CD4-positive, alpha-beta T cell treated with Interleukin-6 for 4 hours (primary cell): Measurements from ENCODE around the gene CENPF.
"Not testable (repeated sequence)": the region's sequence is repeated elsewhere in the genome, so short reads cannot be mapped to it uniquely, and the experiment has no call there.

Experiments
- DNase-seq: peaks from one replicate; pipeline ENCODE4 v3.0.0-alpha.2; 2020; ENCODE audit warnings: mixed read lengths

The CENPF gene

DNA sequence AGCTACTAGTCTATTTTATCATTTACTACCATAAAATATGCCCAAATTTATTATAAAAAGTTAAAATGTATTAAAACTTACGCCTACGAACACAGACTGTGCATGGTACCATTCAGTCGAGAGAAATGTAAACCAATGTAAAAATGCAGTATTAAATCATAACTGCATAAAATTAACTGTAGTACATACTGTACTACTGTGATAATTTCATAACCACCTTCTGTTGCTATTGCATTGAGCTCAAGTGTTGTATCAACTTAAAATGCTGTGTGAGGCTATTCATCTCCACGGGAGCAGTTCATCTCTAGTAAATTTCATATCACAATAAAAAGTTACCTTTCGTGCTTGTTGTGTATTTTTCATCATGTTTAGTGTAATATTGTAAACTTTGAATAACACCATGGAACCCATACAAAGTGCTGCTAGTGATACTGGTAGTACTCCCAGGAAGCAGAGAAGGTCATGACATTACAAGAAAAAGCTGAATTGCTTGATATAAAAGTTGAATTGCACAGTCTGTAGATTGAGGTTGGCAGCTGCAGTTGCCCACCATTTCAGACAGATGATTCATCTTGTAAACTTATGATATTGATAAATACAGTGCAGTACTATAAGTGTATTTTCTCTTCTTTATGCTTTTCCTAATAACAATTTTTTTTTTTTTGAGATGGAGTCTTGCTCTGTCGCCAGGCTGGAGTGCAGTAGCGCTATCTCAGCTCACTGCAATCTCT is 19.0 kb upstream of the CENPF start:
- no peak for DNase-seq

DNA sequence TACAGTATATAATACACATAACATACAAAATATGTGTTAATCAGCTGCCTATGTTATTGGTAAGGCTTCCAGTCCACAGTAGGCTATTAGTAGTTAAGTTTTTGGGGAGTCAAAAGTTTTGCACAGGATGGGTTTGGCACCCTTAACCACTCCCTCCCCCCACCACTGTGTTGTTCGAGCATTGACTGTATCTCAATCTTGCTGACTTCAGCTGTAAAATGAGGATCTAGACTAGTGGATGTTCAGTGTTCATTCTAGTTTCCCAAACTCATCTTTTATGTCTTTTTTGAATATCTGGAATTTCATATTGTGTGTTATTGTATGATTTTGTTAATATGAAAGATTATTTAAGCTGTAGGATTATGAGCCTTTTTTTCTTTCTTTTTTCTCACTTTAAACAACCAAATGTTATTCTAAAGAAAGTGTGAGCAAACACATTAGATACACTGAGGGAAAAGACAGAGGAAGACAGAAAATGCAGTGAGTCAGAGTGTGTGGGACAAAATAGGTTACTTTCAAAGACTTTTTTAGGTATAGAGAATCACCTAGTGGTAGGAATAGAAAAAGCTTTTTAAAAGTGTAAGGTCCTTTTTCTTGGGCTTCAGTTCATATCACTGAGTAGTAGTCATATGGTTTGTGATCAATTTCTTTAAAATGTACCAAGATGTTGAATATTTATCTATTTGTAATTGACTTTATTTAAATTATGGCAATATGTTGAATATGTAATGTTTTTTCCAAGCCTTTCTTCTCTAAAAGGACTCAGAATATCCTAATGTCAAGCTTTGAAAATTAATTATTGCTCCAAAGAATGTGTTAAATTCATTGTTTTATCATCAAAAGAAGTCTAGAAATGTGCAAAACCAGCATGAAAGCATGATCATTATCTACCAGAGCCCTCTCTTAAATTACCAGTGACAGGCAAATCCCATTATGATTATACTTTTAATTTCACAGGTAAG is 17.9 kb upstream of the CENPF start:
- no peak for DNase-seq

DNA sequence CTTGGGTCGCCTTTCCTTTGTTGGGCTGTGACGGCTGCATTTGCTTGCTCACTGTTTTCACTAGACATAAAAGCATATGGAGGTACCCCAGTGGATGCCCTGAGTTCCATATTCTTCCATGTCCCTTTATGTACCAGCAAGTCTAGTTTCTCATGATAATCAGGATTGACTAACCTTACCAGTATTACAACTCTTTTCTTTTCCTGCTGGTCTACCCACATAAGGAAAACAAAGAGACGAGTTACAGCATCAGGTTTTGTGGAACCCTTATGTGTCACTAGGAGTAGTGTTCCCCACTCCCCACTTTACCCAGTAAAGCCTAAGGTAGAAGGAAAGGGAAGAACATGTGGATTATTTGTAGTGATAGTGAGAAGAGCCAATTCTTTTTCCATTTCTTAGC is 16.4 kb upstream of the CENPF start:
- DNase-seq = no peak

DNA sequence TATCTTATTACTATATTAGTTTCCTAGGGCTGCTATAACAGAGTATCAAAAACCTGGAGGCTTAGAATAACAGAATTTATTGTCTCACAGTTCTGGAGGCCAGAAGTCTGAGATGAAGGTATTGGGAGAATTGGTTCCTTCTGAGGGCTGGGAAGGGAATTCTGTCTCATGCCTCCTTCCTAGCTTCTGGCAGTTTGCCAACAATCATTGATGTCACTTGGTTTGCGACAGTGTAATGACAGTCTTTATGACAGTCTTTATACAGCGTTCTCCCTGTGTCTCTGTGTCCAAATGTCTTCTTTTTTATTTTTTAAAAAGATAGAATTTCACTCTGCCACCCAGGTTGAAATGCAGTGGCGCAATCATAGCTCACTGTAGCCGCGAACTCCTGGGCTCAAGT is 15.8 kb upstream of the CENPF start:
- no peak for DNase-seq

DNA sequence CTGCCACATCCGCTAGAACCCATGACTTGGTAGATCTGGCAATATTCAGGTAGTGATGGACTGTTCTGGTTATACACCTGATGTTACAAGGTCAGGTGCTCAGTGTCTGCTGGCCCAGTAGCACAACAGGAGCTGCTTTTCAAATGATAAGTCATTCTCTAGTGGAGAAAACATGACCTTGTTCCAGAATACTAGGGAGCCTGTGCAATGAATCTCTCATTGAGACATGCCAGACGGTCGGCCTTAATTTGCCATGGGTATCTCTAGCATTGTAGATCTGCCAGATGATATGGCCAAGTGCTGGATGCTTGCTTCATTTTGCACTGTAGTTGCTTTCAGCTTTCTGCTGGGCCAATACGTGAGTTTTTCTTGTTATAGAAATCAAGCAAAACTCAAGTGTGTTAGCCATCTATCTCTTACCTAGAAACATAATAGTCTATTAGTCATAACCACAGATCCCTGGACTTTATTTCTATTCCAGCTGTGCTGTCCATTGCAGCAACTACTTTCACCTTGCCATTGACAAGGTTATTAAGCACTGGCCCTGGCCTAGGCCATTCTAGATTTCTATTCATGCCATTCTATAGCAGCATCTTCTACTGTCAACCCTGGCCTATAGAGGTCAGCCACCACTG is 13.9 kb upstream of the CENPF start:
- no peak for DNase-seq

DNA sequence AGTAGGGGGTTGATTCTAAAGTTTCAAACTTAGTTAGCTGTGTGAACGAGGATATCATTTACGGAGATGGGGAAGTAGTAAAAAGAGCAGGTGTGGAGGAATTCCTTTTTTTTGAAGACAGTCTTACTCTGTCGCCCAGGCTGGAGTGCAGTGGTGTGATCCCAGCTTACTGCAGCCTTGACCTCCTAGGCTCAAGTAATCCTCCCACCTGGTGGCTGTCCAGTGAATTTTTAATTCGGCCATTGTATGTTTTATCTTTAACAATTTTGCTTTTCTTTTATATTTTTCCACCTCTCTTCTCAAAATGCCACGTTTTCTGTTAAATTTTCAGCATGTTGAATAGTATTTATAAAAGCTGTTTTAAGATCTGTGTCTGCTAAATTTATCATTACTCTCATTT is 12.3 kb upstream of the CENPF start:
- no peak for DNase-seq

- not testable (repeated sequence) for DNase-seq
Observed at GRCh38 chr1:214591918-214592317, 11.1 kb upstream of the CENPF start.

DNA sequence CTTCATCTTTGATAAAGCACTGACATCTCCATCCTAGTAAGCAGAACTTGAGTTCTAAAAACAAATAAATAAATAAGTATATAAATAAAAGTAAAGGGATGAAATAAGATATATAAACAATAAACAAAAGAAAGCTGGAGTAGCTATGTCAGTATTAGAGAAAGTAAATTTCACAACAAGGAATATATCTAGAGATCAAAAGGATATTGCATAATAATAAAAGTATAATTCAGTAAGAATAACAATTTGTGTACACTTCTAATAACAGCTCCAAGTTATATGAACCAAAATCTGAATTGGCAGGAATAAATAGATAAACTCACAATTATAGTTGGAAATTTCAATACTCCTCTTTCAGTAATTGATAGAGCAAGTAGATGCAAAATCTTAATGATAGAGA is 9.8 kb upstream of the CENPF start:
- no peak for DNase-seq

DNA sequence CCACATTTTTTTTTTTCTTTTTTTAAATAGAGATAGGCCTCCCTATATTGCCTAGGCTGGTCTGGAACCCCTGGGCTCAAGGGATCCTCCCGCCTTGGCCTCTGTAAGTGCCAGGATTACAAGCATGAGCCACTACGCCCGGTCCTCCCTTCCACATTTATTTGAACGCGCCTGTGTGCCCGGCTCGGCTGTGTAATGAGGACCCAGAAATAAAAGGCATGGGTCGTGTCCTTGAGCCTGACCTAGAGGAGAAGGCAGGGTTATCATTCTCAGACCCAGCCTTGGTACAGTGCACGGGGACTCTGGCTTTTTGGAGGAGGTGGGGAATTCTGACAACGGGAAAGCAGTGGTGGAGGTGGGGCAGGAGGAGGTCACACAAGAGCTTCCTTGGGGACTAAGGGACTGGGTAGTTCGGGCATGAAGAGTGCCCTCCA is 841 bp downstream of the CENPF start:
- DNase-seq = no peak

DNA sequence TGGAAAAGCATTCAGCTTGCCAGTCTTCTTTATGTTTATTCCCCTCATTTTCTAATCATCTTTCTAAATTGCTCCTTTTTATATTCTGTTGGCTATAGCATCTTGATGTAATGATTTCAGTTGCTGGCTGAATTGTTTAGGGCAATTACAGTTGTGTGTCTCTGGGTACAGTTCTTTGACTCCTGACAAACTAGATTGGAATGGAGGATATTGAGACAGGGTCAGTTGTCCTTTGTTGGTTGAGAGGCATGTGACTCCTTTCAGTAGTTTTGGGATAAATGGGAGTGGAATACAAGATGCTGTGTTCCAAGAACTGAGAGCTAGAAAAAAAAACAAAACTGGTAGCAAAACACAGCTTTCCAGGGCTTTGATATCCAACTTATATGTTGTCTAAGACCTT is 1.5 kb downstream of the CENPF start:
- no peak for DNase-seq

GRCh38 chr1:214605484-214605883 is 2.5 kb downstream of the CENPF start:
- not testable (repeated sequence) for DNase-seq

DNA sequence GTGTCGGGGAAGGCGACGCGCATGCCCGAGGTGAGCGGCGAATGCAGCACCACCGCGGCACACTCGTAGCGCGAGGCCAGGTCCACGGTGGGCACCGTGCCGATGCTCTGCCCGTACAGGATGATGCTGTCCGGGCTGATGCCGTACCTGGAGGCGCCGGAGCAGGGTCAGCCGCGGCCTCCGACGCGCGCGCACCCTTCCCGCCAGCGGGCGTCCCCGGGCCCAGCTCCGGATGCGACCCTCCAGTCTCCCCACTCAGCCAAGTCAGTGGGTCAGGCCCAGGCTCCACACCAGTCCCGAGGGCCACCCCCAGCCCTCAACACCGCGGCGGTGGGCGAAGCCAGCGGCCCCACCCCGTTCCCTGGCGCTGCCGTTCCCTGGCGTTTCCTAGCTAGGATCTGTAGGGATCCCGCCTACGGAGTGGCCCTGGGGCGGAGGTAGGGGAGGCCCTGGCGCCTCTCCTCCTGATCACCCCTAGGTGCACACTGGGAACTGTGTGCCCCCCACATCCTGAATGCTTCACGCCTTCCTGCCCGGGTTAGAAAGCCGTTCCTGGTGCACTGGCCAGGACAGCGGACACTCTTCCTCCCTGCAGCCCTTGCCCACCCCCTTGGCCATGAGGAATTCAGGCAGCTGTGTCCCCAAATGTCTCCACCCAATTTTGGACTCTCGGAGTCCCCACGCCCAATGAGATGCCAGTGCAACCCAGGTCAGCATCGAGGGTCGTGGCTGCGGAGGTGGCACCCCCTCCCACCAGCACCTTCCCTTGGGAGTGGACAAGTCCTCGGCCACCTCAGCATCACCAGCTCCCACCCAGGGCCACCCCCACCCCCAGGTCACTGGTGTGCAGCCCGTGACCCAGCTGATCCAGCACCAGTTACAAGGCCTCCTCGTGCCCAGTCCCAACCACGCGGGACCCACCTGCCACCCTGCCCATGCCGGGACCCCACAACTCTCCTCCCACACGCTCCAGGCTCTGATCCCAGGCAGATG is 3.2 kb downstream of the CENPF start:
- not testable (repeated sequence) for DNase-seq

DNA sequence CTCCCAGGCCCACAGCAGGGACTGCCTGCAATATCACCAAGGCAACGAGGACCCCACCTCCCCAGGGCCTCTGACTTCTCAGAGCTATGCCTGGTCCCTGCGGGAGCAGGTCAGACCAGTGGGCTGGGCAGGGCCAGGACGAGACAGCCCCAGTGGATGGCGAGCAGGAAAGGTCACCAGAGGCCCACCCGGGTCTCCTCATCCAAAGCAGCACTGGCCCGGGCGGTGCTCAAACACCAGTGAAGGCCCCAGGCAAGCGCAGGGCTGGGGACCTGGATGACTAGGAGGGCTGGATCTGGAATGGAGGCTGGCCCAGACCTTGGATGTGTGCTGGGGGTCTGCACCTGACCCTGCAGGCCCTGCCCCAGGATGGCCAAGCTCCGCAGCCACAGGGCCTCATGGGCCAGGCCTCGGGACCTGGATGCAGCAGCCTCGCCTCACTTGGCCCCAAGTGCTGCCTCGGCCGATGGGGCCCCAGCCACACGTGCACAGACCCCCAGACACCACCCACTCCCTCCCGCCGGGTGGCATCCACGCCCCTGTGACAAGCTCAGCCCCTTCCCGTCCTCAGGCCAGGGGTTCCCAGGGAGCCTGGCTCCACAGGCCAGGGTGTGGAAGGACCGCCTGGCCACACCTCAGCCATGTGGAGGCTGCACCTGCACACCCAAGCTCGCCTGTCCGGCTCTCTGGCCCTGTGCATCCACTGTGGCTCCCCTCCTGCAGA is 4.7 kb downstream of the CENPF start:
- not testable (repeated sequence) for DNase-seq

DNA sequence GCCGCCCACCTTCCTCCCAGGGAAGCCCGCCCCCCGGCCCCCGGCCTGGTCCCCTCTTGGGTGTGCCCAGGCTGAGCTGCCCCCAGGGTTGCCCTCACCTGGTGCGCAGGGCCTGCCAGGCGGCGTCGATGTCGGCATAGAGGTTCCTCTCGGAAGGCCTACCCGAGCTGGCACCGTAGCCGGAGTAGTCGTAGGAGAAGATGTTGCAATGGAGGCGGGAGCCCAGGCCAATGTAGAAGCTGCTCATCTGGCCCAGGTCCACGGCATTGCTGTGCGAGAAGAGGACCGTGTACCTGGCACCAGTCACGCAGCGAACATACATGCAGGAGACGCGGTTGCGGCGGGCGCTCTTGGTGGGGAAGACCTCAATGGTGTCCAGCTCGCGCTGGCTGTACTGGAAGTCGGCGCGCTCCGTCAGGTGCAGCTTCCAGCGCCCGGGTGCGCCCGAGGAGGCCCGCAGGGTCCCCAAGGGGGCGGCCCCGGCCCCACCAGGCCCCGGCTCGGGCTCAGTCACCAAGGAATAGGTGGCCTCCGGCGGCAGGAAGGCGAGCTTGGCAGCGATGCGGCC is 5.3 kb downstream of the CENPF start:
- DNase-seq = not testable (repeated sequence)

GRCh38 chr1:214608817-214609216 is 5.8 kb downstream of the CENPF start:
- not testable (repeated sequence) for DNase-seq

- no peak for DNase-seq
Observed at GRCh38 chr1:214609692-214610091, 6.7 kb downstream of the CENPF start.

GRCh38 chr1:214610136-214610535 is 7.1 kb downstream of the CENPF start:
- DNase-seq = not testable (repeated sequence)

DNA sequence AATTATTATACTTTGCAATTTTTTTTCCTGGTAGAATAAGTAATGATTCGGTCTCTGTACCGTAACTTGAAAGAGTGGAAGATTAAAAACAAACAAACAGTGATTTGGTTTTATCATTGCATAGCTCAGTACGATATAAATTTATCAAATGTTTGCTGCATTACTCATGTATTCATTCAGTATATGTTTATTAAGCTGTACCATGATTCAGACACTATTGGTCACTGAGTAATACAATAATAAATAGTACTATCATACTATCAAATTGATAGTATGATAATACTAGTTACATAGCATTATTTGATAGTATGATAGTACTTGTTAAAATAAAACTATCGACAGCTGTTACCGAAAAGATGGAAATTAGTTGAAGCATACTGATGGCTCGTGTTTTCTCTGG is 12.1 kb downstream of the CENPF start:
- DNase-seq = no peak

GRCh38 chr1:214615871-214616270 is 12.9 kb downstream of the CENPF start:
- no peak for DNase-seq

DNA sequence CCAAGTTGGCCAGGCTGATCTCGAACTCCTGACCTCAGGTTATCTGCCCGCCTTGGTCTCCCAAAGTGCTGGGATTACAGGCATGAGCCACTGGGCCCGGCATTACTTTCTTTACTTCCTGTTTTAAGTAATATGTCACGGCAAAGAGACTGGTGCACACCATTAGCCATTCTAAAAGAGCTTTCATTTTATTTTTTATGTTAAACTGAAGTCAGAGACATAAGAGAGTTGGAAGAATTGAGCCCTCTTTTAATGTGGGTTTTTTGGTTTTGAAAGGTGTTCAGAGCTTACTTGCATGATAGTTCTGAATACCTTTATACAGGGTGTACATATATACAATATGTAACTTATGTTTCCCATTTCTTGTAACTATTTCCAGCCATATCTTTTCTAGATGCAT is 14.3 kb downstream of the CENPF start:
- DNase-seq = no peak

GRCh38 chr1:214617843-214618242 is 14.8 kb downstream of the CENPF start:
- DNase-seq = no peak
